Common myeloid progenitor, CD34-positive (primary cell): ENCODE results near the gene TFPI2.

Experiments
- CTCF ChIA-PET: fragments of 350-600 bp; sonication (Branson Sonifier 250); formaldehyde crosslinking; loops from one replicate; lab custom pipeline; 2021; ENCODE audit warnings: antibody characterized with exemption; lab: Charles Lee
- POLR2A ChIA-PET: fragments of 350-600 bp; sonication (Branson Sonifier 250); formaldehyde crosslinking; loops from one replicate; lab custom pipeline; 2021; ENCODE audit warnings: antibody characterized with exemption; lab: Charles Lee
- DNase-seq, 3 donors: peaks; one replicate each; pipeline versions ENCODE4 v3.0.0 to v3.0.0-alpha.2; 2013
- H3K27ac ChIP-seq, 2 experiments: 1 replicate in 1 of 2; 2 replicates in 1 of 2; pipeline ENCODE4 v1.7.0; 2013; ENCODE audit warnings: inconsistent platforms in 2 of 2, low read length in 2 of 2, mild to moderate bottlenecking in 2 of 2, low read depth in 1 of 2, moderate library complexity in 1 of 2; ENCODE audit not compliant: severe bottlenecking in 2 of 2, insufficient read depth in 1 of 2, poor library complexity in 1 of 2
- H3K27me3 ChIP-seq, 5 experiments: replicated peaks in 2 of 5; 1 replicate in 3 of 5; 2 replicates in 2 of 5; pipeline versions ENCODE4 v1.6.1 to v1.7.0; 2013; ENCODE audit warnings: low read length in 4 of 5, mild to moderate bottlenecking in 2 of 5, moderate library complexity in 2 of 5, inconsistent platforms in 1 of 5; ENCODE audit not compliant: insufficient read depth in 5 of 5, control insufficient read depth in 4 of 5
- H3K36me3 ChIP-seq, 4 experiments: 1 replicate in 2 of 4; 2 replicates in 2 of 4; pipeline versions ENCODE4 v1.6.1 to v1.7.0; 2013; ENCODE audit warnings: low read length in 3 of 4, control low read depth in 1 of 4, mild to moderate bottlenecking in 1 of 4; ENCODE audit not compliant: control insufficient read depth in 4 of 4, insufficient read depth in 4 of 4
- H3K4me1 ChIP-seq, 4 experiments: 1 replicate in 3 of 4; 2 replicates in 1 of 4; pipeline versions ENCODE4 v1.6.1 to v1.7.1; 2013; ENCODE audit warnings: low read length in 3 of 4, mild to moderate bottlenecking in 3 of 4, control low read depth in 1 of 4, inconsistent platforms in 1 of 4, moderate library complexity in 1 of 4; ENCODE audit not compliant: control insufficient read depth in 4 of 4, insufficient read depth in 4 of 4; ENCODE audit errors: control extremely low read depth in 1 of 4
- H3K4me3 ChIP-seq, 7 experiments: 1 replicate in 4 of 7; 2 replicates in 3 of 7; pipeline versions ENCODE4 v1.5.1 to v1.7.0; 2013; ENCODE audit warnings: mild to moderate bottlenecking in 7 of 7, low read length in 6 of 7, moderate library complexity in 6 of 7, inconsistent platforms in 2 of 7, low read depth in 2 of 7, control low read depth in 1 of 7; ENCODE audit not compliant: insufficient read depth in 4 of 7, control insufficient read depth in 1 of 7; ENCODE audit errors: extremely low read depth in 1 of 7
- H3K9me3 ChIP-seq, 5 experiments: 1 replicate in 4 of 5; 2 replicates in 1 of 5; pipeline versions ENCODE4 v1.6.1 to v1.7.1; 2013; ENCODE audit warnings: low read length in 4 of 5, mild to moderate bottlenecking in 2 of 5, inconsistent platforms in 1 of 5, low read depth in 1 of 5, moderate library complexity in 1 of 5; ENCODE audit not compliant: control insufficient read depth in 4 of 5, insufficient read depth in 2 of 5; ENCODE audit errors: control extremely low read depth in 1 of 5
- WGBS: methylation state at CpG from one replicate; pipeline ENCODE4 v1.1.5; 2013; ENCODE audit not compliant: insufficient coverage; 5-methylcytosine and 5-hydroxymethylcytosine counted together

TFPI2 gene

DNA sequence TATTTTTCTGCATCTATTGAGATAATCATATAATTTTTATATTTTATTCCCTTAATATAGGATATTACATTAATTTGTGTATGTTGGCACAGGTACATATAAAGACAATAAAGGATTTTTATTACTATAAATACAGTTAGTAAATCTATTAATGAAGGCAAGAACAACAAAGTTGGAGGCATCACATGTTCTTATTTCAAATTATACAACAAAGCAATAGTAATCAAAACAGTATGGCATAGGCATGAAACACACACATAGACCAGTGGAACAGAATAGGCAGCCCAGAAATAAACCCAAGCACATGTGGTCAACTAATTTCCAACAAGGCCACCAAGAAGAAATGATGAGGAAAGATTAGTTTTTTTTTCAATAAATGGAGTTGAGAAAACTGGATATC is 11.2 kb downstream of the TFPI2 start:
- H3K9me3 ChIP-seq = peaks cover 0 to 5% (median 0%) of the 10 kb centered on the region in 5 experiments
- CTCF ChIA-PET = no interaction called here
- no peaks in the 10 kb centered on the region for H3K36me3 ChIP-seq
- no peaks in the 10 kb centered on the region for H3K4me1 ChIP-seq
- peaks cover 0 to 19% (median 0%) of the 10 kb centered on the region in 5 experiments for H3K27me3 ChIP-seq
- no peak overlapping the region for H3K27ac ChIP-seq
- no peak for DNase-seq
- no peak overlapping the region for H3K4me3 ChIP-seq
- POLR2A ChIA-PET = no interaction called here

DNA sequence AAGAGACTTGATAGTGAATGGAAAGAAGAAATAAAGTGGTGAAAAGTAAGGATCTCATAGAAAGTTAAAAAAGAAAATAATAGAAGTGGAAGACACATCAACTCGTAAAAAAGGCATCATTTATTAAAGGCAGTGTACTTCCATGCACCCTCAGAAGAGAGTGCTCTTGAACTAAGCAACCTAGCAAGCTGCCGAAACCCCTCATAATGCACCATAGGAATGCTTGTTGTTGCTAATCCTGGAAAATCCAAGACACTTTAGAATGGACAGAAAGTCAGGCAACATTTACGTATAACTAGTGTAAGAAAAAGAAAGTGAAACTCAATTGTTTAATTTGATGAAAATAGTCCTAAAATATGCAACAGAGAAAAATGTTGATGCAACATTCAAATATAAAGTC is 12.8 kb downstream of the TFPI2 start:
- Histone ChIP-seq H3K27ac (no peak overlapping the region), H3K4me1 (no peaks in the 10 kb centered on the region), H3K27me3 (peaks cover 0 to 9% (median 0%) of the 10 kb centered on the region in 5 experiments), H3K4me3 (no peak overlapping the region), H3K36me3 (no peaks in the 10 kb centered on the region), H3K9me3 (peaks cover 0 to 5% (median 0%) of the 10 kb centered on the region in 5 experiments)
- WGBS = 100% methylated on average over 1 of the region's 3 CpGs
- DNase-seq = no peak
- CTCF ChIA-PET = no interaction called here
- POLR2A ChIA-PET = no interaction called here

DNA sequence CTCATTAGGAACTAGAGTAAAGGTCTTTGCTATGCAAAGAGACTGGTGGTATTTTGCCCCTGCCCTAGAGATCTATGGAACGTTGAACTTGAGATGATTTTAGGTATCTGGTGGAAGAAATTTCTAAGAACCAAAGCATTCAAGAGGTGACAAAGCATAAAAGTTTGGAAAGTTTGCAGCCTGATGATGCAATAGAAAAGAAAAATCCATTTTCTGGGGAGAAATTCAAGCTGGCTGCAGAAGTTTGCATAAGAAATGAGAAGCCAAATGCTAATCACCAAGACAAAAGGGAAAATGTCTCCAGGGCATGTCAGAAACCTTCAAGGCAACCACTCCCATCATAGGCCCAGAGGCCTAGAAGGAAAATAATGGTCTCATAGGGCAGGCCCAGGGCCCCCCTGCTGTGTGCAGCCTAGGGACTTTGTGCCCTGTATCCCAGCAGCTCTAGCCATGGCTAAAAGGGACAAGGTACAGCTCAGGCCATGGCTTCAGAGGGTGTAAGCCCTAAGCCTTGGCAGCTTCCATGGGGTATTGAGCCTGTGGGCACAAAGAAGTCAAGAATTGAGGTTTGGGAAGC is 16.5 kb downstream of the TFPI2 start:
- WGBS = no CpG with 5 or more reads among the region's 1 CpG
- Histone ChIP-seq H3K4me1 (no peaks in the 10 kb centered on the region), H3K27me3 (no peaks in the 10 kb centered on the region), H3K27ac (no peak overlapping the region), H3K4me3 (no peak overlapping the region), H3K36me3 (no peaks in the 10 kb centered on the region), H3K9me3 (peaks cover 0 to 2% (median 0%) of the 10 kb centered on the region in 5 experiments)
- POLR2A ChIA-PET = no interaction called here
- DNase-seq = no peak
- CTCF ChIA-PET = no interaction called here

DNA sequence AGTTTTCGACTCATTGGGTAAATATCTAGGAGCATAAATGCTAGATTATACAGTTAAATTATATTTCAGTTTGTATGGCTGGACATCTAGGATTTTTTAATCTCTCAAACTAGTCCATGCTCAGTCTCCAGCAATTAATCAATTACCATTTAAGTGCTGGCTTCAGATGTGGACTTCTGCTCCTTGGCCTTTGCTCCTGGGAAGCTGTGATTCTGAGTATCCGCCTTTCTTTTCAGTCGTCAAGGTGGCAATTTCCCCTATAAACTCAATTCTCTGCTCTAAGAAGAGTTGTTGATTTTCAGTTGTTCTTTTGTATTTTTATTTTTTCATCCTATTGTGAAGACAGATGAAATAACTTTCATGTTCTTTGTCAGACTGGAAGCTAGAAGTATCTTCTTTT is 23.7 kb downstream of the TFPI2 start:
- Histone ChIP-seq H3K27ac (no peak overlapping the region), H3K4me3 (no peak overlapping the region), H3K27me3 (peaks cover 0 to 7% (median 2%) of the 10 kb centered on the region in 5 experiments), H3K9me3 (no peaks in the 10 kb centered on the region), H3K4me1 (no peaks in the 10 kb centered on the region), H3K36me3 (no peaks in the 10 kb centered on the region)
- ChIA-PET CTCF (no interaction called here), POLR2A (no interaction called here)
- WGBS = no CpG with 5 or more reads among the region's 3 CpGs
- no peak for DNase-seq

DNA sequence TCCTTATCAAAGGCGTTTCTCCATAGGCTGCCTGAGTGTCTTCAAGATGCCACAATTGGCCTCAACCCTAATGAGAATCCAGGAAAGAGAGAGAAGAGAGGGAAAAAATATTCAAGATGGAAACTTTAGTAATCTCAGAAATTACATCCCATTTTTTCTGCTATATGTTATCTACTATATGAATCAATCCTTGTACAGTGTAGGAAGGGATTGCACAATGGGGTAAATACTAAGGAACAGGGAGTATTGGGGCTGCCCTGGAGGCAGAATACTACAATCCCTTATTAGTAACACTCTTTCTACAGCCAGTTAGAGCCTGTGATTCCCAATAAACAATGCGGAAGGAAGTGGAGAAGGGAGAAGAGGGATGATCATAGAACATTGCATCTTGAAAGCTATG is 27.9 kb downstream of the TFPI2 start:
- no CpG with 5 or more reads among the region's 2 CpGs for WGBS
- Histone ChIP-seq H3K36me3 (no peaks in the 10 kb centered on the region), H3K9me3 (no peaks in the 10 kb centered on the region), H3K4me3 (no peak overlapping the region), H3K4me1 (no peaks in the 10 kb centered on the region), H3K27me3 (peaks cover 0 to 21% (median 6%) of the 10 kb centered on the region in 5 experiments), H3K27ac (no peak overlapping the region)
- POLR2A ChIA-PET = no interaction called here
- no peak for DNase-seq
- CTCF ChIA-PET = no interaction called here

DNA sequence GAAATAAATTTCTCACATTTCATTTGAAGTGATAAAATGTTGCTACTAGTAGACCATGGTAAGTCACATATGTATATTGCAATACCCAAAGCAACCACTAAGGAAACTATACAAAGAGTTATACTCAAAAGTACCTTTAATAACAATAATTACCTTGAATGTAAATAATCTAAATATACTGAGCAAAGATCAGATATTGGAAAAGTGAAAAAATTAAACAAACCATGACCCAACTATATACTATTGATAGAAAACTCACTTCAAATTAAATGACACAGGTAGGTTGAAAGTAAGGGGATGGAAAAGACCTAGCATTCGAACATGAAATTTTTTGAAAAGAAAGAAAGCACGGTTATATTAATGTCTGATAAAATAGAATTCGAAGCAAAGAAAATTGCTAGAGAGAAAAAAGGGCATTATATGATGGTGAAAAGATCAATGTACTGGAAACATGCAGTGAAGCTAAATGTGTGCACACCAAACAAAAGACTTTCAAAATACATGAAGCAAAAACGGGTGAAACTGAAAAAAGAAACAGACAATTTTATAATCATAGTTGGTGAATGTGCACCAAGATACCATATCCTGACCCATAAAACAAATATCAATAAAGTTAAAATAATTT is 29.1 kb downstream of the TFPI2 start:
- CTCF ChIA-PET = interaction anchor here (0.6 kb wide), 1 partner anchor 25 kb away, joined by 3 read pairs; no protein-coding TSS in a partner anchor
- Histone ChIP-seq H3K36me3 (no peaks in the 10 kb centered on the region), H3K27ac (no peak overlapping the region), H3K27me3 (peaks cover 0 to 21% (median 6%) of the 10 kb centered on the region in 5 experiments), H3K4me1 (no peaks in the 10 kb centered on the region), H3K4me3 (no peak overlapping the region), H3K9me3 (no peaks in the 10 kb centered on the region)
- POLR2A ChIA-PET = no interaction called here
- 96% methylated on average over 3 of the region's 4 CpGs for WGBS
- peak in 1 of 3 donors; percentile 3 for DNase-seq

DNA sequence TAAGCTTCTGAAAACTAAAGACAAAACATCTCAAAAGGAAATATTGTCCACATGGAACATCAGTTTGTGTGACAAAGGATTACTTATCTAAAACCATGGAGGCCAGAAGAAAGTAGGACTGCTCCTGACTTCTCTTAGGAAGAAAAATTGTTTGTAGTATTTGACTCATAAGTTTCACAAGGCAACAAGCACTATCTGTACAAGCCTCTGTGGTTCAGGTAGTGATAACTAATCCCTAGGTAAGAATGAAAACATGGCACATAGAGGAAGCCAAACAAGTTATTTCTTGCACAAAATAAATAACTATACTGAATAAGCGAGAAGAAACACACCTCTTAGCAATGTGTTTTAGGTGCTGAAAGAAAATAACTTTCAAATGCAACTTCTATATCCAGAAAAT is 30.3 kb downstream of the TFPI2 start:
- WGBS = no CpG with 5 or more reads among the region's 1 CpG
- ChIA-PET CTCF (no interaction called here), POLR2A (no interaction called here)
- Histone ChIP-seq H3K9me3 (no peaks in the 10 kb centered on the region), H3K4me1 (no peaks in the 10 kb centered on the region), H3K4me3 (no peak overlapping the region), H3K27ac (no peak overlapping the region), H3K27me3 (peaks cover 0 to 22% (median 6%) of the 10 kb centered on the region in 5 experiments), H3K36me3 (no peaks in the 10 kb centered on the region)
- no peak for DNase-seq
